WTC11 (cell line): ENCODE measurements around the gene ZDHHC11B. TPM values are rescaled to one million over a fixed set of nuclear protein-coding genes. Genes with fewer than 3 reads are reported as not detected.
"Not testable (repeated sequence)": the region's sequence is repeated elsewhere in the genome, so short reads cannot be mapped to it uniquely, and the experiment has no call there.

Experiments
- ATAC-seq: fragments of 200-7000 bp; cut with Tn5 transposase; 2 replicates; pipeline ENCODE4 v1.10.0; 2021; ENCODE audit warnings: mild to moderate bottlenecking, moderate library complexity
- CTCF ChIA-PET: fragments of 300-600 bp; sonication (Branson Sonifier 250); formaldehyde crosslinking; loops from one replicate; lab custom pipeline; 2021; ENCODE audit warnings: antibody characterized with exemption; lab: Charles Lee
- POLR2A ChIA-PET: fragments of 350-600 bp; sonication (Branson Sonifier 250); formaldehyde crosslinking; loops from one replicate; lab custom pipeline; 2021; ENCODE audit warnings: antibody characterized with exemption; lab: Charles Lee
- DNase-seq: peaks from one replicate; pipeline ENCODE4 v3.0.0; 2021; ENCODE audit warnings: low spot score
- H3K27ac Mint-ChIP-seq: 2 replicates; pipeline ENCODE4 v1.8.0; 2021; ENCODE audit warnings: mixed read lengths
- H3K27me3 Mint-ChIP-seq: 2 replicates; pipeline ENCODE4 v1.8.0; 2021; ENCODE audit warnings: low read depth, mild to moderate bottlenecking, moderate library complexity, mixed read lengths
- H3K36me3 Mint-ChIP-seq: 2 replicates; pipeline ENCODE4 v1.8.0; 2021; ENCODE audit warnings: mixed read lengths
- H3K4me1 Mint-ChIP-seq: 2 replicates; pipeline ENCODE4 v1.8.0; 2022; ENCODE audit warnings: mixed read lengths
- H3K4me3 Mint-ChIP-seq: 2 replicates; pipeline ENCODE4 v1.8.0; 2021; ENCODE audit warnings: mild to moderate bottlenecking, moderate library complexity, mixed read lengths
- H3K9me3 Mint-ChIP-seq: 2 replicates; pipeline ENCODE4 v1.8.0; 2021; ENCODE audit warnings: mixed read lengths
- AR ChIP-seq: fragments of 250-450 bp; sonication (Bioruptor Pico); IDR thresholded peaks from 2 replicates; pipeline ENCODE4 v1.9.0; 2021; ENCODE audit warnings: mild to moderate bottlenecking
- ATF1 ChIP-seq: sonication (generic); formaldehyde crosslinking; IDR thresholded peaks from 2 replicates; pipeline ENCODE4 v1.8.1; 2023; ENCODE audit warnings: mild to moderate bottlenecking, moderate library complexity, missing genetic modification reagents
- IRF1 ChIP-seq: sonication (generic); formaldehyde crosslinking; IDR thresholded peaks from 2 replicates; pipeline ENCODE4 v1.8.0; 2023; ENCODE audit warnings: missing genetic modification reagents
- ZNF317 ChIP-seq: sonication (generic); formaldehyde crosslinking; IDR thresholded peaks from 2 replicates; pipeline ENCODE4 v1.8.1; 2023; ENCODE audit warnings: low read depth, mild to moderate bottlenecking, moderate library complexity, missing genetic modification reagents, borderline replicate concordance
- total RNA-seq: library from RNA; stranded (reverse); gene quantifications from 3 replicates; pipeline ENCODE4 v1.2.3, GENCODE V29; 2021
- TF ChIP-seq, protein P1 (sequence below): sonication (generic); formaldehyde crosslinking; IDR thresholded peaks from 2 replicates; pipeline ENCODE4 v1.8.1; 2023; ENCODE audit warnings: mild to moderate bottlenecking, missing genetic modification reagents

Gene ZDHHC11B
- total RNA-seq, 1 experiment from 2014 or later, result 2.3 TPM

- TF ChIP-seq ATF1 (no peak), AR (CRISPR knock-in tag) (no peak), ZNF317 (CRISPR knock-in tag) (no peak), IRF1 (CRISPR knock-in tag) (no peak)
- TF ChIP-seq, protein P1, sequence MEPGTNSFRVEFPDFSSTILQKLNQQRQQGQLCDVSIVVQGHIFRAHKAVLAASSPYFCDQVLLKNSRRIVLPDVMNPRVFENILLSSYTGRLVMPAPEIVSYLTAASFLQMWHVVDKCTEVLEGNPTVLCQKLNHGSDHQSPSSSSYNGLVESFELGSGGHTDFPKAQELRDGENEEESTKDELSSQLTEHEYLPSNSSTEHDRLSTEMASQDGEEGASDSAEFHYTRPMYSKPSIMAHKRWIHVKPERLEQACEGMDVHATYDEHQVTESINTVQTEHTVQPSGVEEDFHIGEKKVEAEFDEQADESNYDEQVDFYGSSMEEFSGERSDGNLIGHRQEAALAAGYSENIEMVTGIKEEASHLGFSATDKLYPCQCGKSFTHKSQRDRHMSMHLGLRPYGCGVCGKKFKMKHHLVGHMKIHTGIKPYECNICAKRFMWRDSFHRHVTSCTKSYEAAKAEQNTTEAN (CRISPR knock-in tag), result no peak
Observed at GRCh38 chr5:683551-684481, 100.7 kb downstream of the ZDHHC11B start (continued).

DNA sequence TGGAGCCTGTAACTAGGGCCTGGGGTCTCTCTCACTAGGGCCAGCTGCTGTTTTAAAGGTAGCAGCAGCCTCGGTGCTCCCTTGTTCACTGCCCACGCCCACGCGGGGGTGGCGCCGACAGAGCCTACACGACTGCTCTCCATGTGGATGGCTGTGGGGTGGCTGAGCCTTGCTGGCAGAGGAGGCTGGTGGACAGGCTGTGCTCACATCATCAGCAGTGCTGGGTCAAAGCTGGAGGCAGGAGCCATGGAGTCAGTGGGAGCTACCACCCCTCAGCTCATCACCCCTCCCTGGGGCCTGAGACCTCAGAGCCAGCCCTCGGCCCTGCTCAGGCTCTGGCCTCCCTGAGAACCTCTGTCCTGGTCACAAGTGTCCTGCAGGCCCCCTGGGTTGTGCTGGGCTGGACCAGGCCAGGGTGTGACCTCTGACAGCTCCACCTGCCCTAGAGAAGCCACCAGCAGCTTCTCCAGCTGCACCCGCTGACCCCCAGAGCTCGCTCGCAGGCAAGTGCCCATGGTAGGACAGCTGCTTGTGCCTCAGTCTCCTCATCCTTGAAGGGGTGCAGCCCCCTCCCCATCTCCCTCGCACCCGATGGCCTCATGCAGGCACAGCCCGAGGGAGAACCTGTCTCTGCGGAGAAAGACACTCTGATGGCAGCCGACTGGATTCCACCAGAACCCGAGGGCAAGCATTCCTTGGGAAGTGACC is 101.7 kb downstream of the ZDHHC11B start:
- H3K9me3 Mint-ChIP-seq, ATAC-seq, H3K4me3 Mint-ChIP-seq, DNase-seq, H3K27ac Mint-ChIP-seq, H3K36me3 Mint-ChIP-seq, H3K4me1 Mint-ChIP-seq, H3K27me3 Mint-ChIP-seq, CTCF ChIA-PET, POLR2A ChIA-PET: not testable (repeated sequence)

- CTCF ChIA-PET, DNase-seq, H3K36me3 Mint-ChIP-seq, H3K27ac Mint-ChIP-seq, H3K4me3 Mint-ChIP-seq, ATAC-seq, H3K4me1 Mint-ChIP-seq, H3K9me3 Mint-ChIP-seq, H3K27me3 Mint-ChIP-seq, POLR2A ChIA-PET: not testable (repeated sequence)
Observed at GRCh38 chr5:682216-682615, 102.3 kb downstream of the ZDHHC11B start.

GRCh38 chr5:681317-682191 is 103.0 kb downstream of the ZDHHC11B start:
- H3K36me3 Mint-ChIP-seq, H3K9me3 Mint-ChIP-seq, CTCF ChIA-PET, H3K27ac Mint-ChIP-seq, DNase-seq, H3K4me3 Mint-ChIP-seq, ATAC-seq, POLR2A ChIA-PET, H3K27me3 Mint-ChIP-seq, H3K4me1 Mint-ChIP-seq: not testable (repeated sequence)

GRCh38 chr5:680836-681235 is 103.7 kb downstream of the ZDHHC11B start:
- POLR2A ChIA-PET, result not testable (repeated sequence)

DNA sequence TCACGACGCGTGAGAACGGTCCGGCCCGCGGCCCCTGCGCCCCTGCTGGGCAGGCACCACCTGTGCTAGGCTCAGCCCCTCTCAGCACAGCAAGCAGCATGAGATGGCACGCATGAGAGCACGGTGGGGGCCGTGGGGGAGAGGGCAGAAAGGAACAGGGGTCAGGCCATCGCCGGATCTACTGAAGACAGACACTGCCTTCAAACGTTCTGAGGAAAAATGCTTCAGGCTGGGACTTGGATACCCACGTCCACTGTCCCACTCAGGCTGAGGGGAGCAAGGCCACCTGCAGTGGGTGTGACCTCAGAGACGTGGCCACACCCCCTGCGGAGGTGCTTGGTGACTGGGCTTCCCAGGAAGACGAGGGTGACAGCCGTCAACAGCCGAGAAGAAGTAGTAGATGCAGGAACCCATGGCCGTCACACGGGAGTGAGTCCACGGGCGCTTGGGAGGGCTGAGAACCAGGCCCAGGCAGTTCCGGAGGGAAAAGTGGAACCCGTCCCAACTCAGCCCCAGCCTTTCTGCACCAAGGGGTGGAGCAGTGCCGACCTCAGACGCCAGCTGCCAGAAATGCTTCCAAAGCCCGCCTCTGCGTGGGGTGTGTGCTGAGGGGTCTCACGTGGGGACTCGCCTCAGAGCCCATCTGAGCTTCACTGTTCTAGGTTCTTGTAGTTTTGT is 104.3 kb downstream of the ZDHHC11B start:
- H3K9me3 Mint-ChIP-seq, CTCF ChIA-PET, H3K27ac Mint-ChIP-seq, POLR2A ChIA-PET, H3K36me3 Mint-ChIP-seq, H3K4me3 Mint-ChIP-seq, DNase-seq, ATAC-seq, H3K4me1 Mint-ChIP-seq: not testable (repeated sequence)
- peaks cover 14% of the 10 kb centered on the region for H3K27me3 Mint-ChIP-seq

More at GRCh38 chr5:680836-681235, 103.7 kb downstream of the ZDHHC11B start:
- ATAC-seq, CTCF ChIA-PET, H3K27ac Mint-ChIP-seq, DNase-seq, H3K9me3 Mint-ChIP-seq, H3K4me1 Mint-ChIP-seq, H3K36me3 Mint-ChIP-seq, H3K4me3 Mint-ChIP-seq: not testable (repeated sequence)
- H3K27me3 Mint-ChIP-seq, result peaks cover 12% of the 10 kb centered on the region

DNA sequence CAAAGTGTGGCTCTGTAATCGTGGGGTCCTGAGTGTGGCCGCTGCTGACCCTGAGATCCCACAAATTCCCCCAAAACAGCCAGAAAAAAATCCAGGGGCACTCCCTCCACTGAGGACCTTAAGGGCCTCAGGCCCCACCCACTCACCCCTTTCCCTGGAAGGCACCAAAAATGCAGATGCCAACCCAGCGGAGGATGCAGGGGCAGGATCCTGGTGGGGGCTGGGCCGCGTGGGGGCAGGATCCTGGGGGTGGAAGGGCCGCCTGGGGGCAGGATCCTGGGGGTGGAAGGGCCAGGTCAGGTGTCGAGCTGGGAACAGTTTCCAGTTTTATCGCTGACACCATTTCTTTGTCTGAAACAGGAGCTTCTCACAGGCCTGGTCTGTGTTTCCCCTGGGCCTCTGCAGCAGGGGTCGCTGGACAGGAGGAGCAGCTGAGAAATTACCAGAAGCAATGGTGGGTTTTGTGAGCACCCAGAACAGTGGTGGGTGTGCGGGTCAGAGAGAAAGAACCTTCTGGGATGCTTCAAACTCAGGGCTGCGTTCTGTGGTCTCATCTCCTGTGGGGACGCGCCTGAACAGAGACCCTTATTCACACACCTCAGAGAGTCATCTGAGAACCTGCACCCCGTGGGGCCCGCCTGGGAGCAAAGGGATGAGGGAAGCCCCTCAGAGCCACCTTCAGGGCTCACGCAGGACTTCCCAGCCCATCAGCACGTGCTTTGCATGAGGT is 105.2 kb downstream of the ZDHHC11B start:
- H3K36me3 Mint-ChIP-seq, DNase-seq, CTCF ChIA-PET, ATAC-seq, H3K27ac Mint-ChIP-seq, POLR2A ChIA-PET, H3K4me1 Mint-ChIP-seq, H3K4me3 Mint-ChIP-seq, H3K9me3 Mint-ChIP-seq: not testable (repeated sequence)
- peaks cover 14% of the 10 kb centered on the region for H3K27me3 Mint-ChIP-seq

DNA sequence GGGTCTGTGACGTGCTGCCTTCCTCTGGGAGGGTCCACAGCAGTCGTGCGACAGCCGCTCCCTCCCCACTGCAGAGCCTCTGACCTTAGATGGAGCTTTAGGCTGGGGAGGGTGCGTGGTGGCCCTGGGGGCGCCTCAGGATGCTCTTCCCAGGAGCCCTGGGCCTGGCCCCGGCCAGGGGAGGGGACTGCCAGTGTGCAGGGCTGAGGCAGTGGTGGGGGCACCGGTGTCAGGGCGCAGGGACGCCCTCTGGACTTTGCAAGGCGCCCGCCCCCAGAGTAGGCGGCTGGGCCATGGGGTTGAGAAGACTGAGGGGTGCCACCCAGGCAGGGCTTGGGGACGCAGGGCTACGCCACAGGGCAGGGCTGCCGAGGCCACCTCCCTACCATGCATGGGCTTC is 106.0 kb downstream of the ZDHHC11B start:
- CTCF ChIA-PET, H3K27ac Mint-ChIP-seq, DNase-seq, POLR2A ChIA-PET, H3K4me1 Mint-ChIP-seq, H3K4me3 Mint-ChIP-seq, H3K9me3 Mint-ChIP-seq, ATAC-seq, H3K36me3 Mint-ChIP-seq: not testable (repeated sequence)
- peaks cover 14% of the 10 kb centered on the region for H3K27me3 Mint-ChIP-seq
